Spleen (tissue), 7 donors: ENCODE data around the gene KHDC4.

Experiments
- POLR2A ChIP-seq, 3 donors: fragments of 450-650 bp; IDR thresholded peaks; one replicate each; pipeline ENCODE4 v1.5.1; 2017; ENCODE audit warnings: antibody characterized with exemption in 3 of 3, mild to moderate bottlenecking in 1 of 3
- POLR2AphosphoS5 ChIP-seq, 3 donors: sonication (generic); formaldehyde crosslinking; IDR thresholded peaks; one replicate each; pipeline ENCODE4 v1.5.1; 2017; ENCODE audit warnings: antibody characterized with exemption in 3 of 3
- TF ChIP-seq, protein P1 (sequence below), 11 experiments: fragments of 200-600 bp in 7 of 11; fragments of 450-650 bp in 4 of 11; sonication (generic) in 4 of 11; IDR thresholded peaks in 8 of 11; conservative IDR thresholded peaks in 3 of 11; 1 replicate in 7 of 11; 2 replicates in 4 of 11; pipeline versions ENCODE4 v1.4.0 to v1.8.0; 2016 to 2021; ENCODE audit warnings: antibody characterized with exemption in 11 of 11, inconsistent platforms in 4 of 11, mild to moderate bottlenecking in 1 of 11
- donor health status: DM: no; HTN: no; CAD: no; lungs with moderate emphysema.
- donor health status: DM: no; HTN: no; CAD: no.
- donor health status: DM: no; HTN: no; CAD: no.

DNA sequence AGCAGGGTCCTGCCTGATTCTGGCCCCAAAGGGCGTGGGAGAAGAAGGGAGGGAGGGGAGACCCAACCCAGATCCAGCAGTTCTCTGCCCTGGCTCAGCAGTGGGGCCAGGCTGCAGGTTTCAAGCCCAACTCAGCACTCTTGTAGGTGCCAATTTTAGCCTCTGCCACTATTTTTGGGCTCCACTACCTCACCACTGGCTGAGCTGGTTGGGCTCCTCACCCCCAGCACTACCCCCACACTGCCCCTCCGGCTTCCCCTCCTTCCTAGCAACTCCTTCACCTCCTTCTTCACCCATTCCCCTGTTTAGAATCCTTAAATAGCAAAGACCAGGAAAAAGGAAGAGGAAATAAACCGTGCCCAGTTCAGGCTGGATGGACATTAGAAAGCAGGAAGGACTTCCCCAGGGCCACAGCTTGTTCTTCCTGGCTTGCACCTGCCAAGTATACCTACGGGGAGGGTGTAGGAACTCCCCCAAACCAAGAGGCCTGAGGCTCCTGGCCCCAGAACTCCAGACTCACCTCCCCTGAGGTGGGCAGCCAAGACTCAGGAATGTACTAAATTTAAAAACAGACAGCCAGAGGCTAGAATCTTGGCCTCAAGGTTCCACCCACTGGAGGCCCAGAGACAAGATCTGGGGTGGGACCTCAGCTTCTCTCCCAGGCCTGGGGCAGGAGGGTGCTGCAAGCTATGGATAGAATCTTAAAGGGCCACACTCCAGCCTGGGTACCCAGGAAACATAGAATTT, 45.6 kb upstream of the KHDC4 start:
- TF ChIP-seq, protein P1, sequence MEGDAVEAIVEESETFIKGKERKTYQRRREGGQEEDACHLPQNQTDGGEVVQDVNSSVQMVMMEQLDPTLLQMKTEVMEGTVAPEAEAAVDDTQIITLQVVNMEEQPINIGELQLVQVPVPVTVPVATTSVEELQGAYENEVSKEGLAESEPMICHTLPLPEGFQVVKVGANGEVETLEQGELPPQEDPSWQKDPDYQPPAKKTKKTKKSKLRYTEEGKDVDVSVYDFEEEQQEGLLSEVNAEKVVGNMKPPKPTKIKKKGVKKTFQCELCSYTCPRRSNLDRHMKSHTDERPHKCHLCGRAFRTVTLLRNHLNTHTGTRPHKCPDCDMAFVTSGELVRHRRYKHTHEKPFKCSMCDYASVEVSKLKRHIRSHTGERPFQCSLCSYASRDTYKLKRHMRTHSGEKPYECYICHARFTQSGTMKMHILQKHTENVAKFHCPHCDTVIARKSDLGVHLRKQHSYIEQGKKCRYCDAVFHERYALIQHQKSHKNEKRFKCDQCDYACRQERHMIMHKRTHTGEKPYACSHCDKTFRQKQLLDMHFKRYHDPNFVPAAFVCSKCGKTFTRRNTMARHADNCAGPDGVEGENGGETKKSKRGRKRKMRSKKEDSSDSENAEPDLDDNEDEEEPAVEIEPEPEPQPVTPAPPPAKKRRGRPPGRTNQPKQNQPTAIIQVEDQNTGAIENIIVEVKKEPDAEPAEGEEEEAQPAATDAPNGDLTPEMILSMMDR (IDR thresholded peaks at IDR 0.05 in 8 of 11, conservative IDR thresholded peaks at IDR 0.05 in 3 of 11), result no peak
- TF ChIP-seq POLR2AphosphoS5 (IDR thresholded peaks at IDR 0.05), result peak in 2 of 3 donors; percentile 27 to 66
- no peak for TF ChIP-seq POLR2A (IDR thresholded peaks at IDR 0.05)
